ENCODE results near the gene PCSK9.
A peak's percentile ranks its signal among the peaks of the same experiment; 100 is the strongest.

The PCSK9 gene

GRCh38 chr1:55060133-55060999 lies 21.0 kb downstream of the PCSK9 start:
- peak; percentile 24 for DNase-seq (ENCODE audit: low read depth)

DNA sequence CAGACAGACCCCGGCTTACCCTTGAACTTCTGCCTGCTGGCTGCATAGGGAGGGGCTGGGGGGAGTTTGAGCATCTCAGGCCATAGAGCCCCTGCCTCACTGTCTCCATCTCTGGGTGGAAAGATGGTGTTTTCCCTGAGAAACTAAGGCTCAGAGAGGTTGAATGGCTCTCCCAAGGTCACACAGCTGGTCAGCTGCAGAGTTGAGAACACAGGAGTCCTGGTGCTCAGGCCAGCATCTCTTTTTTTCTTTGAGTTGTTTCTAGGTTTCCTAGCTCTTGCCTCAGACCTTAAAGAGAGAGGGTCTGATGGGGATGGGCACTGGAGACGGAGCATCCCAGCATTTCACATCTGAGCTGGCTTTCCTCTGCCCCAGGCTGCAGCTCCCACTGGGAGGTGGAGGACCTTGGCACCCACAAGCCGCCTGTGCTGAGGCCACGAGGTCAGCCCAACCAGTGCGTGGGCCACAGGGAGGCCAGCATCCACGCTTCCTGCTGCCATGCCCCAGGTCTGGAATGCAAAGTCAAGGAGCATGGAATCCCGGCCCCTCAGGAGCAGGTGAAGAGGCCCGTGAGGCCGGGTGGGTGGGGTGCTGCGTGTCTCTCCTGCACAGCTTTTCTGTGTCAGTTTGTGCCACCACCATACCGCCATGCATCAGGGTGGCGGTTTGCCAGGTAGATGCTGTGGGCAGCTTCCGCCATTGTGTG lies 21.8 kb downstream of the PCSK9 start:
- DNase-seq (ENCODE audit: low read depth) = no peak

- DNase-seq (ENCODE audit: low read depth) = no peak
Measured at GRCh38 chr1:55061706-55062321, 22.5 kb downstream of the PCSK9 start.

DNA sequence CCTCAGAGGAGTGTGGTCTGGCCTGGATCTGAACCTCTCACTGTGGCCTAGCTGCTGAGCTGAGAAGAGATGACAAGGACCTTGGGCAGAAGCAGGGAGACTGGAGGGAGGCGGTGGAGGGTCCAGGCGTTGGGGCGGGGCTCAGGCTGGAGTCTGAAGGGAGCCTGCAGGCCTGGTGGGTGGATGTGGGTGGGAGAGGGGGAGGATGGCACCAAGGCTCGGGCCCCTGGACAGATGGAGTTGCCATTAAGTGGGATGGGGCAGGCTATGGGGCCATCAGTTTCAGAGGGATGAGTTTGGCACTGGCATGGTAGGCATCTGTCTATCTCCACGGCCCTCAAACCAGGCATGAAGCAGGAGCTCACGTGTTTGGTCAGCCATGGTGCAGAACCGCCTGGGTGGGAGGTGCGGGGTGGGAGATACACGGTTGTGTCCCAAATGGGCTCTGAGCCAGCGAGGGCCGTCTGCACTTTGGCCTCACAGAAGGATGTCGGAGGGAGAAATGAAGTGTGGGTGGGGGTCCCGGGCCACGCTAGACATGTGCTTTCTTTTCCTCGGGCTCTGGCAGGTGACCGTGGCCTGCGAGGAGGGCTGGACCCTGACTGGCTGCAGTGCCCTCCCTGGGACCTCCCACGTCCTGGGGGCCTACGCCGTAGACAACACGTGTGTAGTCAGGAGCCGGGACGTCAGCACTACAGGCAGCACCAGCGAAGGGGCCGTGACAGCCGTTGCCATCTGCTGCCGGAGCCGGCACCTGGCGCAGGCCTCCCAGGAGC lies 23.6 kb downstream of the PCSK9 start:
- DNase-seq (ENCODE audit: low read depth) = no peak

DNA sequence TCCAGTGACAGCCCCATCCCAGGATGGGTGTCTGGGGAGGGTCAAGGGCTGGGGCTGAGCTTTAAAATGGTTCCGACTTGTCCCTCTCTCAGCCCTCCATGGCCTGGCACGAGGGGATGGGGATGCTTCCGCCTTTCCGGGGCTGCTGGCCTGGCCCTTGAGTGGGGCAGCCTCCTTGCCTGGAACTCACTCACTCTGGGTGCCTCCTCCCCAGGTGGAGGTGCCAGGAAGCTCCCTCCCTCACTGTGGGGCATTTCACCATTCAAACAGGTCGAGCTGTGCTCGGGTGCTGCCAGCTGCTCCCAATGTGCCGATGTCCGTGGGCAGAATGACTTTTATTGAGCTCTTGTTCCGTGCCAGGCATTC lies 24.2 kb downstream of the PCSK9 start:
- DNase-seq (ENCODE audit: low read depth) = no peak

- DNase-seq (ENCODE audit: low read depth) = peak; percentile 33
Measured at GRCh38 chr1:55064071-55064581, 24.8 kb downstream of the PCSK9 start.

- DNase-seq (ENCODE audit: low read depth) = peak; percentile 39
Measured at GRCh38 chr1:55064861-55065263, 25.5 kb downstream of the PCSK9 start.

- DNase-seq (ENCODE audit: low read depth) = no peak
Measured at GRCh38 chr1:55065648-55066047, 26.3 kb downstream of the PCSK9 start.

DNA sequence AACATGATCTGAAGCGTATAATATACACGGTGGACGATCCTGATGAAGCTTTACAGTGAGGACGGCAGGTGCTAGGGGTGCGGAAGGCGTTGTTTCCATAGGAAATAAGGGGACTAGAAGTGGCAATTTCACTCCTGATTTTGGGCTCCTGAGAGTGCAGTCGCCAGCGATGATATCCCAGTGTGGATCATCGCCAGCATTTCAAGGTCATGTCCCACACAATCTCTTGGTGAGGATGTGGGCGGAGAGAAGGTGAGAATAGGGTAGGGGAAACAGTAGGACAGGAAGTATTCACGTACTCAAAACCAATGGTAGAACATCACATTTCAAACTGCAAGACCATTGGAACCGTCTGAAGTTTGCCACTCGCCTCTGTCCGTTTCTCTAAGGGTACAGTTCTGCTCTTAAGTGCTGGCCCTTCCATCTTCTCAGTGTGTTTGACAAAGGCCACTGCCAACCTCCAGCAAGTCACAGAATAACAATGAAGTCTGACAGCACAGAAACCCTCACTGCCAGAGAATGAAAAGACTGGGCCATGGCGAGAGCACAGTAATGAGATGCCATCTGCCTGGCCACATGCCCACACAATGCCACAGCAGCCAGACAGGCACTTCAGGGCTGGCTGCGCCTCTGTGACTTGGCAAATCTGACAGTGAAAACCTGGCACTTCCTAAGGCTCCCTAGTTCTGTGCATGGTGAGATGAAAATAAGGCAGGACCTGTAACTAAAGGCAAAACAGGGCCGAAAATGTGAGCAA lies 27.9 kb downstream of the PCSK9 start:
- no peak for DNase-seq (ENCODE audit: low read depth)

- no peak for DNase-seq (ENCODE audit: low read depth)
Measured at GRCh38 chr1:55067914-55068313, 28.6 kb downstream of the PCSK9 start.

DNA sequence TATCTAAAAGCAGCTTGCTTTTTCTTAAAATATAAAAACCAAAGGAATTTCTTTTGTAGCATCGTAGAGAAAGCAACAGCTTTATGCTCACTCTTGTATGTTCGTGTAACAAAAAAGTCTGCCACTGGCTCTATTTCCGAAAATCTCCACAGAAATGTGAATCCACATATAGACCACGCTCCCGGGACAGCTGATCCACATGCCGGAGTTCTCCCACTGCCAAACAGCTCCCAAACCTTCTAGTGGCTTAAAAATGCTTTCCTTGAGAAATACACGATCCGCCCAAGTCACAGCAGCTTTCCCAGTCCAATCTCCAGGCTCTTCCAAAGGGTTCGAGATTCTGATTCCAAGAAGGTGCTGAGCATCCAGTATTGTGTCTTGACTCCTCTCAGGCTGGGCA lies 29.3 kb downstream of the PCSK9 start:
- DNase-seq (ENCODE audit: low read depth) = no peak

GRCh38 chr1:55069280-55069679 lies 29.9 kb downstream of the PCSK9 start:
- no peak for DNase-seq (ENCODE audit: low read depth)

DNA sequence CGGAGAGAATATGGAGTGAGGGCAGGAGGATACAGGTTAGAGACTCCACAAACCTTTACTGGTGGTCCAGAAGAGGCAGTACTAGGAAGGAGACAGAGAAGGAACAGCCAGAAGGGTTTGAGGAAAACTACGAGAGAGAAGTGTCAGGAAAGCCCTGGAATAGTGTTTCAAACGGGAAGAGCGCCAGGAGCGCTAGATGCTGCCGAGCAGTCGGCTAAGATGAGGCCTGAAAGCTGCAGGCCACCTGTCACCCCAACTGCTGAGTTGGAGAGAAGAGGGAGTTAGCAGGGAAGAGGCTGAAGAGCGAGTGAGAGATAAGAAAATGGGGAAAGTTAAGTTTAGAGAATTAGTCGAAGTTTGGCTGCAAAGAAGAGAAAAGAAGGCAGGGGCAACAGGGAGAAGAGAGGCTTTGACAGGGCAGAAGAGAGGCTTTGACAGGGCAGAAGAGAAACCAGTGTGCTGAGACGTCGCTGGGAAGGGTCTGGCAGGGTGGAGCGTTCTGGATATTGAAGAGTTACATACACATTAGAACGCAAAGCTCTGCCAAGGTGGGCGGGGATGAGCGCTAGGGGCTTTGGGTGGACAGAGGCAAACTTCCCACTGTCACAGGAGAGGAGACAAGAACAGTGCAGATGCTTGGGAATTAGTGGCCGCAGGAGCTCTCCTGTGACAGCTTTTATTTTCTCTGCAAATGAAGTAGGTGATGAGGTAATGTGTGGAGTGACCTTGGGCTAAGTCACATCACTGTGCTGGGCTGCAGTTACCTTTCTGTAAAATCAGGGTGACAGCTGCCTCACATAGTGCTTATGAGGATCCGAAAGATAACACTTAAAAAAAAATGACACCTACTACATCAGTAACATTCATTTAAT lies 31.2 kb downstream of the PCSK9 start:
- DNase-seq (ENCODE audit: low read depth) = no peak

DNA sequence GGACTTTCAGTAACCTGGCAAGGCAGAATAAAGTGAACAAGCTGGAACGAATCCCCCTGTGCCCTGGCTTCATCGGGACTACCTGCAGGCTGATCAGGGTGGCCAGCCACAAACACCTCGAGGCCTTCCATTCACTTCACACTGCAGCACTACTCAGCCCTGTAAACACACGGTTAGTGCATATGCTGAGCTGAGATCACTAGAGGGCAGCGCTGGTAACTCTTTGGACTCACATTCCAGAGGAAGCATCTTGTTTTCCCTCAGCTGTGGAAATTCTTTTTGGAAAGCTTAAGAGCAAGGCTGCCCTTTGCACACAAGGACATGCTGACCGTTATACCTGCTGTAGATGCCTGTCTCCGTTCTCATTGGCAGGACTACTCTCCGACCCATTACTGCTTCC lies 32.1 kb downstream of the PCSK9 start:
- peak; percentile 62 for DNase-seq (ENCODE audit: low read depth)

GRCh38 chr1:55073187-55073916 lies 34.0 kb downstream of the PCSK9 start:
- DNase-seq (ENCODE audit: low read depth) = no peak

DNA sequence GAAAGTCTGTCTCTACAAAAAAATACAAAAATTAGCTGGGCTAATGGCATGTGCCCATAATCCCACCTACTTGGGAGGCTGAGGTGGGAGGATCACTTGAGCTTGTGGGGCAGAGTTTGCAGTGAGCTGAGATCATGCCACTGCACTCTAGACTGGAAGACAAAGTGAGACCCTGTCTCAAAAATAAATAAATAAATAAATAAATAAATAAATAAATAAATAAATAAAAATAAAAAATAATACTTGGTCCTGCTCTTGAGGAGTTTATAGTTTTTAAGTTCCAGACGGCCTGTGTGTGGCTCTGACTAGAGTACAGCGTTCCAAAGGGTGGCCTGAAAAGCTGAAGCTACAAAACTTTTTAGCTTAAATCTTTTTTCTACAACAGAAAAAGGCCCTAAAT lies 35.1 kb downstream of the PCSK9 start:
- no peak for DNase-seq (ENCODE audit: low read depth)

DNA sequence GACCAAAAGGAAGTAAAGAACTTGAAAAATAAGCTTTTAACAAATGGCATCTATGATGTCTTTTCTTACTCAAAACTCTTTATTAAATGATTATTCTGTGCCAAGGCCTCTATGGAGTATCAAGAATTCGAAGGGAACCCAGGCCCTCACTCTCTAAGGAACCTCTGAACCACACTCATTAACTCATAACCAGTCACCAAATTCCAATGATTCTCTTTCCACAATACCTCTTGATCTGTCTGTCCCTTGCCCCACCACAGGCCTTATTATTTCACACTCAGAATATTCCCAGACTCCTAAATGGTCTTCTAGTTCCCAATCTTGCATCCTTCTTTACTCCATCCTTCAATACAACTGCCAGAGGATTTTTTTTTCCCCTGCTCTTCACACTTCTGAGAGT lies 37.0 kb downstream of the PCSK9 start:
- DNase-seq (ENCODE audit: low read depth) = no peak

GRCh38 chr1:55078470-55078869 lies 39.1 kb downstream of the PCSK9 start:
- no peak for DNase-seq (ENCODE audit: low read depth)

GRCh38 chr1:55079651-55080050 lies 40.3 kb downstream of the PCSK9 start:
- no peak for DNase-seq (ENCODE audit: low read depth)
